ENCODE results near the gene CCDC167. TPM values are rescaled to one million over a fixed set of nuclear protein-coding genes. Genes with fewer than 3 reads are reported as not detected.

CCDC167 gene
- total and polyA plus RNA-seq, 2 of the 8 experiments (the other 6 are each of a cell fraction or from before 2014, with no cell fraction given) = 11.0 to 26.5 TPM

DNA sequence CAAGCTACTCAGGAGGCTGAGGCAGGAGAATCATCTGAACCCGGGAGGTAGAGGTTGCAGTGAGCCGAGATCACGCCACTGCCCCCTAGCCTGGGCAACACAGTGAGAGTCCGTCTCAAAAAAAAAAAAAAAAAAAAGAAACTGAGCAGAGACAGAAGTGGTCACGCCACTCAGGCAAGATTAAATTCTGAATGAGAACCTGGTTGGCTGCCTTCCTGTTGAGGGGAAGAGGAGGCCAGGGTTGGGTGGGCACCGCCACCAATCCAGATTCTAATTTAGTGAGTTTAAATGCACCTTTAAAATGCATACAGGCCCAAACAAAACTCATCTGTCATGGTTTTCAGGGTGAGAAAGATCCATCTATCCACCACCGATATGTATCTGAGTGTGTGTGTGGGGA is 23.7 kb upstream of the CCDC167 start:
- Histone ChIP-seq H2BK12ac (ENCODE audit: low read depth, low read length) (no peak overlapping the region), H3K27ac (ENCODE audit: low read depth, low read length) (no peak overlapping the region), H2BK20ac (ENCODE audit: low read length) (no peak overlapping the region), H4K91ac (replicated peaks; ENCODE audit: insufficient read length, low read length) (no peak overlapping the region), H2AK5ac (ENCODE audit: low read depth, low read length) (no peak overlapping the region), H3K14ac (ENCODE audit: insufficient read length) (no peak overlapping the region), H4K5ac (ENCODE audit: insufficient read length, low read depth, low read length) (no peak overlapping the region), H3K23ac (ENCODE audit: insufficient read length) (no peak overlapping the region), H3K4ac (replicated peaks; ENCODE audit: insufficient read length, low read depth, low read length) (no peak overlapping the region), H2BK120ac (replicated peaks; ENCODE audit: low read depth, low read length) (no peak overlapping the region), H3K23me2 (ENCODE audit: low read depth, low read length) (peaks cover 3% of the 10 kb centered on the region; the same call in 1 of the 2 replicates), H3K4me3 (ENCODE audit: extremely low read depth in 1 of 4, insufficient read depth in 2 of 4, low read depth in 3 of 4, low read length in 4 of 4) (no peak overlapping the region), H2BK15ac (ENCODE audit: low read length) (no peak overlapping the region), H3K79me2 (ENCODE audit: control insufficient read depth in 1 of 2, insufficient read depth in 2 of 2, low read length in 2 of 2) (no peaks in the 10 kb centered on the region), H3K56ac (replicated peaks; ENCODE audit: insufficient read length, low read depth, low read length) (no peak overlapping the region), H2AFZ (ENCODE audit: low read length) (no peak overlapping the region), H3K79me1 (ENCODE audit: low read depth, low read length) (no peaks in the 10 kb centered on the region), H4K20me1 (replicated peaks in 1 of 2; ENCODE audit: control insufficient read depth in 1 of 2, insufficient read depth in 2 of 2, low read length in 2 of 2) (peaks cover 0 to 2% of the 10 kb centered on the region in 2 experiments), H3K9ac (replicated peaks in 1 of 4; ENCODE audit: extremely low read depth in 1 of 4, low read depth in 3 of 4, low read length in 3 of 4) (no peak overlapping the region), H3K18ac (ENCODE audit: extremely low read depth, low read length) (no peak overlapping the region), H3K27me3 (replicated peaks in 1 of 4; ENCODE audit: control insufficient read depth in 3 of 4, extremely low read depth in 1 of 4, insufficient read depth in 3 of 4, low read length in 3 of 4) (no peaks in the 10 kb centered on the region), H3K36me3 (ENCODE audit: control insufficient read depth in 2 of 4, insufficient read depth in 4 of 4, low read length in 3 of 4) (no peaks in the 10 kb centered on the region), H3K4me2 (ENCODE audit: insufficient read depth in 1 of 2, low read depth in 2 of 2, low read length in 2 of 2) (no peak overlapping the region), H3K4me1 (replicated peaks in 1 of 4; ENCODE audit: control insufficient read depth in 3 of 4, insufficient read depth in 4 of 4, low read length in 3 of 4) (no peaks in the 10 kb centered on the region; a peak in 2 of 7 replicates), H2BK5ac (ENCODE audit: low read depth, low read length) (no peak overlapping the region), H3K9me3 (ENCODE audit: insufficient read depth in 2 of 2, low read depth in 1 of 2, low read length in 1 of 2) (no peaks in the 10 kb centered on the region), H4K8ac (ENCODE audit: extremely low read depth, insufficient read depth, low read length) (no peak overlapping the region)
- DNase-seq (ENCODE audit: low read depth in 1 of 2, low spot score in 2 of 2) (no peak), FAIRE-seq (no peak)
- ChIA-PET CTCF (ENCODE audit: partially characterized antibody) (interaction anchor here (0.6 to 9.9 kb wide), 7 partner anchors 12 to 553 kb away, joined by 3 to 80 read pairs (median 3); no protein-coding TSS in a partner anchor), POLR2A (ENCODE audit: partially characterized antibody) (no interaction called here)
- 90% methylated on average over 7 of the region's 7 CpGs; no CpG with 5 or more reads in 1 of the 2 experiments for WGBS, 2 experiments (ENCODE audit: extremely low coverage in 1 of 2, insufficient coverage in 1 of 2, insufficient read length in 1 of 2, insufficient replicate concordance in 2 of 2, low coverage in 1 of 2, low lambda C conversion rate in 2 of 2, missing lambda C conversion rate in 1 of 2)
- TF ChIP-seq HDAC2 (IDR thresholded peaks at IDR 0.05; ENCODE audit: borderline replicate concordance in 1 of 2, low read depth in 2 of 2, low read length in 2 of 2) = no peak
- no peak for TF ChIP-seq SAP30 (IDR thresholded peaks at IDR 0.05; ENCODE audit: insufficient read depth, insufficient replicate concordance, low read length)
- no peak for TF ChIP-seq NRF1 (IDR thresholded peaks at IDR 0.05; ENCODE audit: low read depth, low read length)
- TF ChIP-seq, protein P1, sequence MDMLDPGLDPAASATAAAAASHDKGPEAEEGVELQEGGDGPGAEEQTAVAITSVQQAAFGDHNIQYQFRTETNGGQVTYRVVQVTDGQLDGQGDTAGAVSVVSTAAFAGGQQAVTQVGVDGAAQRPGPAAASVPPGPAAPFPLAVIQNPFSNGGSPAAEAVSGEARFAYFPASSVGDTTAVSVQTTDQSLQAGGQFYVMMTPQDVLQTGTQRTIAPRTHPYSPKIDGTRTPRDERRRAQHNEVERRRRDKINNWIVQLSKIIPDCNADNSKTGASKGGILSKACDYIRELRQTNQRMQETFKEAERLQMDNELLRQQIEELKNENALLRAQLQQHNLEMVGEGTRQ (IDR thresholded peaks at IDR 0.05; ENCODE audit: low read length) = no peak
- TF ChIP-seq GTF2F1 (IDR thresholded peaks at IDR 0.05; ENCODE audit: borderline replicate concordance, low read depth, low read length) = no peak
- TF ChIP-seq, protein P2, sequence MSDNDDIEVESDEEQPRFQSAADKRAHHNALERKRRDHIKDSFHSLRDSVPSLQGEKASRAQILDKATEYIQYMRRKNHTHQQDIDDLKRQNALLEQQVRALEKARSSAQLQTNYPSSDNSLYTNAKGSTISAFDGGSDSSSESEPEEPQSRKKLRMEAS (IDR thresholded peaks at IDR 0.05) = no peak
